VCaP (cell line): Measurements from ENCODE around the gene MEOX2.

Experiments
- H3K27ac ChIP-seq: fragments of 450-650 bp; 2 replicates; pipeline ENCODE4 v1.5.1; 2017
- TF ChIP-seq, protein P1 (sequence below): fragments of 450-650 bp; conservative IDR thresholded peaks from 2 replicates; pipeline ENCODE4 v1.5.1; 2017; ENCODE audit warnings: mild to moderate bottlenecking, moderate library complexity

The MEOX2 gene

DNA sequence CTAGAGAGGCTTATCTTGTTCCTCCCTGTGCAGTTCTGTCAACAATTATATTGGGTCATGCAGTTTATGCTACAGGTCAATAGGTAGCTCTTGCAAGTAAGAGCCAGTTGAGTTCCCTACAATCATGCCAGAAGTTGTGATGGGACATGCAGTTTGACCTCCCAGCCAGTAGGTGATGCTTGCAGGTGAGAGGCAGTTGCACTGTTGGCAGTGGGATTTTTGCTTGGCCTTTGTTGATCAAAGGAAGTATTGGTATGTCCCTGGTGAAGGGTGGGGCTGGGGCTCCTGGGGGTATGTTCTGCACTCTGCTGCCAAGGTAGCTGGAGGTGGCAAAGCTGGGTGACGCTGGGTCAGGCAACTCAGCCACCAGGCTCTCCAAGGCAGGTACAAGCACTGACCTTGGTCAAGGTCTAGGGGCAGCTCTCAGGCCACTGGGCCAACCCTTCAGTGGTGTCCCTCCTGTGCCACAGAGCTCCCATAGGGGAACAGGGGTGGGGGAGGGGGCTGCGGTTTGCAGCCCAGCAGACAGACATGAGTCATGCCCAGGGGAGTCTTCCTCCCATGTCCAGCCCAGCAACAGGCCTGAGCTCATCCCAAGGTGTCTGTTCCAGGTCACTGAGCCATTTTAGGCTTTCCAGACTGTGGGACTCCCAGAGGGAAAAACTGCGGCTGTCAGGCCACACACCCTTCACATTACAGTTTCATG lies 43.3 kb downstream of the MEOX2 start:
- no peak overlapping the region for H3K27ac ChIP-seq

DNA sequence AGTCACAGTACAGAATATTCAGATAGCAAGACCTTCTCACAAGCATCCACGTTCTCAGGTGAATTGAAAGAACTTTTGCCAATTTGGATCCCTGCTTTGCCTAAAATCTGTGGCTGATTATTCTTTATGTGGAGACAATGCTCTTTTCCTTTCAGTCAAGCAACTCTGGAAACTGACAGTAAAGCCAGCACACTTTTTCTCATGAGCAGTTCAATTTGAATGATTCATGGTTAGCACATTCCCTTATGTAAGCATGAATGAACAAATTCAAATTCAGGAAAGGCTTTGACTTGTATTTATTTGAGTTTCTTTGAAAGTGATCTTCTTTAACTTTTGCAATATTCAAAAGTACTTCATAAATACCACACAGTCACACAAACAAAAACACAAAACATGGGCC lies 57.6 kb downstream of the MEOX2 start:
- TF ChIP-seq, protein P1, sequence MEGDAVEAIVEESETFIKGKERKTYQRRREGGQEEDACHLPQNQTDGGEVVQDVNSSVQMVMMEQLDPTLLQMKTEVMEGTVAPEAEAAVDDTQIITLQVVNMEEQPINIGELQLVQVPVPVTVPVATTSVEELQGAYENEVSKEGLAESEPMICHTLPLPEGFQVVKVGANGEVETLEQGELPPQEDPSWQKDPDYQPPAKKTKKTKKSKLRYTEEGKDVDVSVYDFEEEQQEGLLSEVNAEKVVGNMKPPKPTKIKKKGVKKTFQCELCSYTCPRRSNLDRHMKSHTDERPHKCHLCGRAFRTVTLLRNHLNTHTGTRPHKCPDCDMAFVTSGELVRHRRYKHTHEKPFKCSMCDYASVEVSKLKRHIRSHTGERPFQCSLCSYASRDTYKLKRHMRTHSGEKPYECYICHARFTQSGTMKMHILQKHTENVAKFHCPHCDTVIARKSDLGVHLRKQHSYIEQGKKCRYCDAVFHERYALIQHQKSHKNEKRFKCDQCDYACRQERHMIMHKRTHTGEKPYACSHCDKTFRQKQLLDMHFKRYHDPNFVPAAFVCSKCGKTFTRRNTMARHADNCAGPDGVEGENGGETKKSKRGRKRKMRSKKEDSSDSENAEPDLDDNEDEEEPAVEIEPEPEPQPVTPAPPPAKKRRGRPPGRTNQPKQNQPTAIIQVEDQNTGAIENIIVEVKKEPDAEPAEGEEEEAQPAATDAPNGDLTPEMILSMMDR = no peak
- no peak overlapping the region for H3K27ac ChIP-seq

More for the DNA sequence above, 43.3 kb downstream of the MEOX2 start:
- TF ChIP-seq, protein P1 = no peak

DNA sequence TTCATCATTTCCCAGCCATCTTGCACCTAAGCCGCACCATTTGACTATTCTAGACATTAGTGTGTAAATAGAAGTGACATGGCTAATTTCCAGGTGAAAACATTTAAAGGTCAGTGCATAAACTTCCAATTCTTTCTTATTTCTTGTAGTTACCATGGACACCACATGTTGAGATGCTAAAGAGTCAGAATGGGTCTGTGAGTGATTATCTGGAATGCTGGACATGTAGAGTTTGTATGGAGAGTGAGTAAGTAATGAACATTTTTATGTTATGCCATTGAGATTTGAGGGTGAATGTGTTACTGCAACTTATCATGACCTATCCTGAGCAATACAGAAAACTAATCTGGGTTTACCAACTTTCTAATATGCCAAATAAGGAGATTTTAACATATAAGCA lies 60.4 kb downstream of the MEOX2 start:
- TF ChIP-seq, protein P1 = no peak

DNA sequence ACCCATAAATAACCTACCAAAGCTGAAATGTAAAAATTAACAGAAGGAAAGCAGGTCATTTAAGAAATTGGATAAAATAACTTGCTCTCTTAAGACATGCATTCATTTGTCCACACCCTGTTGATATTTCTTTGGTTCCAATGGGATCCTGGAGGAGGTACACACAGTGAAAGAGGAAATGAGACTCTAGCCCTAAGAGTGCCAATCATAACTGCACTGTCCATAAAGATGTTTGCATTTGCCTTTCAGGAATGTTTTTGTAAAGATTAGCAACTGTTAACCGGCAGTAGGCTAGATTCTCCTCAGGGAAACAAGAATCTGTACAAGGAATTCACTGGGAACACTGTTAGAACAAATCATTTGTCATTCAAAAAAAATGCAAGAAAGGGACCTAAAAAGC lies 61.0 kb downstream of the MEOX2 start:
- TF ChIP-seq, protein P1 = no peak
- H3K27ac ChIP-seq = no peak overlapping the region

More for the DNA sequence above, 60.4 kb downstream of the MEOX2 start:
- H3K27ac ChIP-seq = no peak overlapping the region

DNA sequence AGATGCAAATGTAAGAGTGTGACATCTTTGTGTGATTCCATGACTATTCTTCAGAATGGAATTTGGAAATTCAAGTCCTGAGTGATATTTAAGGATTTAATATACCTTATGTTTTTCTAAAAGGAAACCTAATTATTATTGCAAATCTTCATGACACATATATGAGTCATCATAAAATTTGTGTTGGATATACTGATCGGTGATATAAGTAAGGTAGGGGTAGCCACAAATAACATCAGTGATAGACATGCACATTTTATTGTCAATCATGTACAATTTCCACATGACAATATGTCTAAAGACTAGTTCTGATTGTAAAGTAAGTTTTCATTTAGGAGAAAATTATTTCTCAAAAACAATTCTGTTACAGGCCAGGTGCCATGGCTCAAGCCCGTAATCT lies 65.0 kb downstream of the MEOX2 start:
- TF ChIP-seq, protein P1 = no peak
- H3K27ac ChIP-seq = no peak overlapping the region

DNA sequence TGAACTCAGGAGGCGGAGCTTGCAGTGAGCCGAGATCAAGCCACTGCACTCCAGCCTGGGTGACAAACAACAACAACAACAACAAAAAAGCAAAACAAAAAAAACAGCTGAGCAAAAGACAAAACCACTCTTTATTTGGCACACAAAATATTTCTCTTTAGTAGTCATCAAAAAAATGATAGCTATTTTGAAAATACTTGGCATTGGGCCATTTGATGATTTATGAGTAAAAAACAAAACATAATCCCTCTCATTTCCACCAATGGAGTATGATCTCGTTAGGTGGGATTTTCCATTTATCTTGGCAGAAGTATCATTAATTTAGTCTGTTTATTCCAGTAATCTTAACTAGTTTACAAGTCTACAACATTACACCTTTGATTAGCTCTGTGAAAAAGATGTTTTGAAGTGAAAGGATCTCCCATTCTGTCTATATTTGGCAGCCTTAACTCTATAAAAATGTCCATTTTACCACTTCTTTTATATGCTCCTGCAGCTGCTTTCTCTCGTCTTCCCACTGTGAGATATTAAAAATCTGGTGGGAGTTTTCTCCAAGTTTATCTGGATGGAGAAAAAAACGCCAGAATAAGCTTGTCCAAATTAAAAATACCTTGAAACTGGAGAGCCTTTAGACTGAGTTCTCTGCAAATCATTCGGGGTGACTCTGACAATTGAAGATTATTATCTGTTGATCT lies 65.8 kb downstream of the MEOX2 start:
- H3K27ac ChIP-seq = no peak overlapping the region
- TF ChIP-seq, protein P1 = no peak

DNA sequence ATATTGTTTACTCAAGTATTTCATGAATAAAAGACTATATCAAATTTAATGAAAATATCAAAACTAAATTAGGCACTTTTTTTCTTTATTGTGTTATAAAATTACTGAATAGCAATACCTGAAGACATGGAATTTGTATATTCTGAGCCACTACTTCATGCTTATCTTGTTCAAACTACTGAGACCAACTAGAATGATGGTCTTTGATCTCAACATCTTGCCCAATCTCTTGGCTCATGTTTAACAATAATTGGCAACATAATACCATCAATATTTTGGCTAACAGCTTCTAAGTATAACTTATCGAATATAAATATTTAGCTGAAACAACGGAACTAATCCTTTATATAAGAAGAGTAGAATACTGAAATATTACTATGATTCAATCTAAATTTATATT lies 68.2 kb downstream of the MEOX2 start:
- no peak overlapping the region for H3K27ac ChIP-seq
- TF ChIP-seq, protein P1 = no peak
